ENCODE data around the gene MFSD8.

DNA sequence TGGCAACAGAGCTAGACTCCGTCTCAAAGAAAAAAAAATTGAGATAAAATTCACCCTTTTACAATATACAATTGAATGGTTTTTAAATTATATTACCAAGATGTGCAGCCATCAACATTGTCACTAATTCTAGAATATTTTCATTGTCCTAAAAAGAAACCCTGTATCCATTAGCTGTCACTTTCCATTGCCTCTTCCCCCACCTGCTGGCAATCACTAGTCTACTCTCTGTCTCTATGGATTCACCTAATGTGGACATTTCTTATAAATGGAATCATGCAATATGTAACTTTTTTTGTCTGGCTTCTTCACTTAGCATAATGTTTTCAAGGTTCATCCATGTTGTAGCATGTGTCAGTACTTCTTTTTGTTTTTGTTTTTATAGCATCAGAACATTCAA is 21.0 kb upstream of the MFSD8 start:
- TF ChIP-seq CTCF (IDR thresholded peaks at IDR 0.05) (no peak), POLR2A (IDR thresholded peaks at IDR 0.05) (no peak)

Data from adrenal gland (tissue), 5 donors.